A673 (cell line): ENCODE data around the gene MDFIC2.

ENCODE experiments used
- CTCF ChIP-seq: fragments of 300-800, 200-600 bp; sonication (generic); conservative IDR thresholded peaks from 2 replicates; pipeline ENCODE4 v1.5.1; 2017; ENCODE audit warnings: low read depth, mild to moderate bottlenecking, antibody characterized with exemption, low read length, moderate library complexity, mixed read lengths
- EZH2 ChIP-seq: fragments of 200-600 bp; sonication (generic); IDR thresholded peaks from 2 replicates; pipeline ENCODE4 v1.6.1; 2017; ENCODE audit warnings: borderline replicate concordance, low read depth, mild to moderate bottlenecking, mixed read lengths, antibody characterized with exemption, low read length; ENCODE audit not compliant: poor library complexity, severe bottlenecking

DNA sequence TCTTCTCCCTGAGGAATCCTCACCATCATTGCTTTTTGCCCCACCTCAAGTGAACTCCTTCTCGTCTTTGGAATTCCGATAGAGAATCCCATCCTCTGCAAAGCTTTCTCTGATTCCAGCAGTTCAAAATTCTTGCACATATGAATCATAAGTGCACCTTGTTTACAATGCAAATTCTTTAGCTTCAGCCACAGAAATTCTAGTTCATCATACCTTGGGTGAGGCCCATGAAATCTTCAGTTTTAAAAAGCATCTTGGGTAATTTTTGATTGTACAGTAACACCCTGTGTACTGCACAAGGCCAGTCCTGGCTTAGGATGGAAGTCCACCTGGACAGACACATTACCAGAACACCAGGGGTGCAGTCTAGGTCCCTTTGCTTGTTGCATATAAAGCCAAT is 30.8 kb downstream of the MDFIC2 start:
- TF ChIP-seq CTCF = no peak
- no peak for TF ChIP-seq EZH2
